ENCODE data around the gene UCP1.
A peak's percentile ranks its signal among the peaks of the same experiment; 100 is the strongest.

The UCP1 gene, protein sequence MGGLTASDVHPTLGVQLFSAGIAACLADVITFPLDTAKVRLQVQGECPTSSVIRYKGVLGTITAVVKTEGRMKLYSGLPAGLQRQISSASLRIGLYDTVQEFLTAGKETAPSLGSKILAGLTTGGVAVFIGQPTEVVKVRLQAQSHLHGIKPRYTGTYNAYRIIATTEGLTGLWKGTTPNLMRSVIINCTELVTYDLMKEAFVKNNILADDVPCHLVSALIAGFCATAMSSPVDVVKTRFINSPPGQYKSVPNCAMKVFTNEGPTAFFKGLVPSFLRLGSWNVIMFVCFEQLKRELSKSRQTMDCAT

GRCh38 chr4:140568507-140569306 lies at the start of gene UCP1:
Gene UCP1, minus strand, starts transcription at chr4:140568961. Its CDS starts 232 bp downstream, at chr4:140568729.
- DNase-seq: no peak

DNA sequence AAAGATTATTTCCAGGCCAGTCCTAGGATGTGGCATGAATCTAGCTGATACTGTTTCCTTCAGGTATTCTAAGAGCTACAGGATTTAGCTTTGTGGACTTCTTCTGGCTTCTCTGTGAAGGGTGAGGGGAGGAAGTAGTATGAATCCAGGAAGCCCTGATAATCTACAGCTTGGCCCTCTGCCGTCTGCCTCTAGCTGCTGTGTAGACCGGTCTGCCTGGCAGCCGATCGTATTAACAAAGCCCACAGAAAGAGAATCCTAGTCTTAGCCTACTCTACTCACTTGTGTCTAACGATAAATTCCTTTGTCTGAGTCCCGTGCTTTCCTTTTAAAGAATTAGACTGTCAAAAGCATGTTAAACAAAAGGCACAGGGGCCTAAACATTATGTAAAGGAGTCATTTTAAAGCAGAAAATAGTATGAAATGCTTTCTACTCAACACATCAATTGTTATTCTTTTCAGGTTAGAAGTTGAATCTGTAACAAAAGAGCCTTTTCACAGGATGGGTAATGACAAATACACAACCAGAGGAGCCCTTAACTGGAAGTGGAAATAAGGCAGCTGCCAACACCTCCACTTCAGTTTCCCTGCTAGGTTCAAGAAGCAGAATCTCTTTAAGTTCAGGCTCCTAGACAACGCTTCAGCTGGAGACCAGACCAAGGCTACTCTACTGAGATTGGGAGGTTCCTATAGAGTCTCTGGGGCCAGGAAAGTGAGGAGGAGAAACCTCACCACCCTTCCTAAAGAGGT lies 48.9 kb upstream of the UCP1 start:
- no peak for DNase-seq

DNA sequence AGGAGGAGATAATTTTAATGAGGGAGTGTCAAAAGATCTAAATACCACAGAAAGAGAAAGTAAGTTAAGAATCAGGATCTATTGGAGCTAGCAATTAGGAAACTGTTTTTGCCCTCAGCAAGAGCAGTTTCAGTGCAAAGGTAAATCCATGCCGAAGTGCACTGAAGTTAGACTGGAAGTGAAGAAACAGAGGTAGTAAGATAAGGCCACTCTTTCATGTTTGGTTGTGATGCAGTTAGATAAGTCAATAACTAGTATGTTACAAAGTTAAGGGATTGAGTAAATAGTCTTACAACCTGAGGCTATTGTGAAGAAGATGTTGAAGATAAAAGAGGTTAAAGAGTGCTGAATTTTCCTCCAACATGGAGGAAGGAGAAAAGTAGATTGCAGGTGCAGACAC lies 46.7 kb upstream of the UCP1 start:
- no peak for DNase-seq

GRCh38 chr4:140612357-140612756 lies 43.6 kb upstream of the UCP1 start:
- DNase-seq: no peak

GRCh38 chr4:140611854-140612253 lies 43.1 kb upstream of the UCP1 start:
- DNase-seq: no peak

GRCh38 chr4:140609548-140610425 lies 41.0 kb upstream of the UCP1 start:
- DNase-seq: peak; percentile 70

DNA sequence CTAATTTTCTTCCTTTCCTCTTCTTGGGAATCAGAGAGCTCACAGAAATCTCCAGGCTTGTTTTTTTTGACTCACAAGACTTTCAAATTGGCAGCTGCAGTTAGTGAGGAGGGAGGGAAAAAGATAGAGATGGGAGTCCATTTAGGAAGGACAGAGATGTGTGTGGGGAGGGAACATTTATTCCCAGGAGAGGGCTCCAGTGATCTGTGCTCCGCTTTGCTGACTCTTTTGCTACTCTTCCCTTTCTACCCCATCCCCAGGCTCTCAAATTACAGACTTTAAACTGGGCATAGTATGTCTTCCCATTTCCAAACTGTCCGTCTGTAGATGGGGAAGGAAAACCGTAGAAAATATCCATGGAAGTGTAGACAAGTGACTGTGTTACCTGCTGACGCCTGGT lies 39.1 kb upstream of the UCP1 start:
- no peak for DNase-seq

DNA sequence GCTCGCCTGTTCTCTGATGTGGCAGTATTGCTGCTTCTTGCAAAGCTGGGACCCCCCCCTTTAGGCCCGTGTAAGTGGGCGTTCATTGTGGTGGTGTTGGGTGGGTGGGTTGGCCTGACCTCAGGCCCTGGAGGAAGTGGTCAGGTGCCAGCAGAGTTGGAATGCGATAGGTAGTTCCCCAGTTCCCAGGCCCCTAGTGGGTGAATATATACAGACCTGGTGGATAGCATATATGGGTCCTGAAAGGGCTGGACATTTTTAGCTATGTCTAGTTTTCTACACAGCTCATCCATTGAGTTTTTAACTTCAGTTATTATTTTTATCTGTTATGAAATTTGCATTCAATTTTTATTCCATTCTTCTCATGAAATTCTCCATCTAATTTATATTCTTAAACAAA lies 35.8 kb upstream of the UCP1 start:
- DNase-seq: no peak

- no peak for DNase-seq
Measured at GRCh38 chr4:140603286-140603685, 34.5 kb upstream of the UCP1 start.

DNA sequence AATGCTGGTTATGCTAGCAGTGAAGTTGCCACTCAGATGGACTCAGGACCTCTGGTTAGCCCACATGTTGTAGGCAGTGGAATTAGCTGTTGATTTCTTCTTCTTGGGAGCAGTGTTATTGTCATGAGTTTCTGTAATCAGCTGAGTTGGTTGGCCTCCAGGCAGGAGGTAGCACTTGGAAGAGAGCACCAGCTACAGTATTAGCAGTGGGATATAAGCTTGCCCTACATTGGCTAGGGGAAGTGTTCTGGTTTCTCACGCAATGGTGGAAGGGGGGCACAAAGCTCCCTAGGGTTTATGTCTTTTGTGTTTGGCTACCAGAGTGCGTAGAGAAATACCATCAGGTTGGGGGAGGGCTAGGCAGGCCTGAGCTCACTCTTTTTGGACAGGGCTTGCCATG lies 34.0 kb upstream of the UCP1 start:
- DNase-seq: no peak

- DNase-seq: no peak
Measured at GRCh38 chr4:140600408-140600807, 31.6 kb upstream of the UCP1 start.

DNA sequence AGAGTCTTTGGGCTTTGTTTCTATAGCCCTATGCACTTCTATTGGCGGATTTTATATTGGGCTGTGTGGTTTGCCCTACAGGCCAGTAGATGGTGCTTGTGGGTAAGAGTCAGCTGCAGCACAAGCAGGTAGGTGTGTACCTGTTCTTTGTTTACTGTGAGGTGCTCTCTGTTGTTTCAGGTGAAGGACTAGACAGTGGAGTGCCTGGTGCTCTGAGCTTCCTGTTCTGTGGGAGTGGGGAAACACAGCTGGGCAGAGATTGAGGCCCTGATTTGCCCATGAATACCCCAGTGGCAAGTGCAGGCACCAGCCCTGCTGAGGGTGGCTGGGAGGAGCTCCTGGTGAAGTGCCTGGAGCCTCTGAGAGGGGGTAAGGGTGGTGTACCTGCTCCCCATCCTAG lies 26.3 kb upstream of the UCP1 start:
- DNase-seq: no peak

DNA sequence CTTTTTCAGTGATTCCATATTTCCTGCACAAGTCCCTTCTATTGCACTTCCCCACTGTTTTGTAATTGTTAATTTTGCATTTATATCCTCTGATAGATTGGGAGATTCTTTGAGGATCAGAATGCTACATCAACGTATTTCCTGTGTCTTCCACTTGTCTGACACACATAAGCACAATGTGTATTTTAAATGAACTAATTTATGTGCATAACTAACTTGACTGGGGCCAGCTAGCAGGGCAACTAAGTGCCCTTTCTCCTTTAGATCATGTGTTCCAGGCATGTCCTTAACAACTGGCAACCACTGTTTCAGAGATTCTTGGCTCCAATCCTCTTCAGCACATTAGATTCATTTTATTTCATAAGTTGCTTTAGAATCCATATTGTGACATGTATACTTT lies 15.7 kb upstream of the UCP1 start:
- no peak for DNase-seq

DNA sequence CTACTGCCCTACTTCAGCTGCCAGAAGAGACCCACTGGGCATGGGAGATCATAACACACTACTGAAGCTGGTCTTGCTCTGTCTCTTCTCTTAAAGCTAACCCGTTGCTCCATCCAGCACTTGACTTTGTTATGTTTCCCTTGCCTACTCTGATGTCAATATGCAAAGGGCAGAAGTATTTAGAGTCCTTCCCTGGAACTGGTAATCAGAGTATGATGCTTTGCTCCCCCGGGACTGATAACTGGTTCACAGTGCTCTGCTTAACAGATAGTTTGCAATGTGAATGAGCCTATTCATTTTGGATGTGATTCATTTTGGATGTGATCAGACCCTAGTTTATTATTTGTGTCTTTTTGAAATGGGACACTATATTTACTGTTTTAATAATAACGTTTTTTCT lies 12.3 kb upstream of the UCP1 start:
- no peak for DNase-seq

GRCh38 chr4:140579278-140579677 lies 10.5 kb upstream of the UCP1 start:
- no peak for DNase-seq

DNA sequence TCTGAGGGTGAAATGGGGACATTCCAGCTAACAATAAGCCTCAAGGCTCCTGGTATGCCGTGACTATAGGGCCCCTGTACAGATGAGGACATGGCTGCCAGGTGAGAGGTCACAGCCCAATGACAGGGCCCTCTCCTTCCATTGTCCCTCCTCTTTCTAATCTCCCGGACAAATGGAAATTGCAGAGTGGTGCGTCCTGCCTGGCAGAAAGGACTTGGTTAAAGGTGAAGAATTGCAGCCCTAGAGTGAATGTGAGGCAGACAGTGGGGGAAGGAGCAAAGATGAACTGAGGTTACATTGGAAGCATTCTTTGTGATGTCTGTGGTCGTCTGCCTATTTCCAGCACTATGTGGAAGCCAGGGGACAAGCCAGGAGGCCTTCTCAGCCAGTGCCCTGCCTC lies 6.7 kb upstream of the UCP1 start:
- no peak for DNase-seq

DNA sequence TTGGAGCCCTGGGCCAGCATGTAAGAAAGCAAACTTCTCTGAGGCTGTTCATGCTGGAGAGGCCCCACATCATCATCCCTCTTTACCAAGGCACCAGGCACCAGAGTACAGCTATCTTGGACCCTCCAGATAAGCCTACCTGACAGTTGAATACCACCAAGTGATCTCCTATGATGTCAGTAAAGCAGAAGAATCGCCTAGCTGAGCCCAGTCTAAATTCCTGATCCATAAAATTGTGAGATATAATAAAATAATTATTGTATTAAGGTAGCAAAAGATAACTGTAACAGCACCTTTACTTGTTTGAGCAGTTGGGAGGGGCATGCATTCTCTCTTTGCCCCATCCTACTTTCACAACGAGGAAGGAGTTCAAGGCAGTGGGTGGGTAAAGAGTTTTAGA lies 2.9 kb upstream of the UCP1 start:
- no peak for DNase-seq

- no peak for DNase-seq
Measured at GRCh38 chr4:140569307-140569638, 512 bp upstream of the UCP1 start.

- no peak for DNase-seq
Measured at GRCh38 chr4:140559696-140560095, 9.1 kb downstream of the UCP1 start.

DNA sequence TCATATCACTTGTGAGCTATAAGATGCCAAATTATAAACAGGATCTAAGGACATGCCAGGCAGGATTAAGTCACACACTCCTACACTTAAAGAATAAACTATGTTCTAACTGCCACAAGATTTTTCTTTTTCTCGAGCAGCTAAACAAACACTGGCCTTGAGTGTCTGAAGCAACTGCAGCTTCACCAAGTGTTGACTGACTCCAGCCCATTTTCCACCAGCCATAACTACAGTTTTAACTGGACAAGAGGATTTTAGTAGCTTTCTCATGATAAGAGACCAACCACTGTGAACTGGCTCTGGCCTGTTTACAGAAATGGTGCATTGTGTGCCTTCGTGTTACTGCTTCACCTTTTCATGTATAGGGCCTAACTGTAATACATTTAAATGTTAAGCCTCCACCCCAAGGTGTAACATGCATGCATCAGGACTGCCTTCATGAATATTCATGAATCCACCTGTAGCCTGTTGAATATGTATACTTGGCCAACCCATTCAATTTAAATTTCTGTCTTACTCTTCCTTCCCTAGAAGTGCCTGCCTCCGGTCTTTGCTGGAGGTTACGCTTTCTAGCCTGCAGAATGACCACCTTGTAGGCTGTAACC lies 10.8 kb downstream of the UCP1 start:
- no peak for DNase-seq

GRCh38 chr4:140556372-140557085 lies 12.2 kb downstream of the UCP1 start:
- no peak for DNase-seq
